HG02885 (cell line): ENCODE measurements around the gene LSM14B.
A peak's percentile ranks its signal among the peaks of the same experiment; 100 is the strongest.

Source experiments
- ATAC-seq: cut with Tn5 transposase; IDR thresholded peaks from one replicate; pipeline ENCODE4 v1.9.1; 2021; ENCODE audit warnings: mild to moderate bottlenecking; ENCODE audit not compliant: unreplicated experiment, poor library complexity

The LSM14B gene

DNA sequence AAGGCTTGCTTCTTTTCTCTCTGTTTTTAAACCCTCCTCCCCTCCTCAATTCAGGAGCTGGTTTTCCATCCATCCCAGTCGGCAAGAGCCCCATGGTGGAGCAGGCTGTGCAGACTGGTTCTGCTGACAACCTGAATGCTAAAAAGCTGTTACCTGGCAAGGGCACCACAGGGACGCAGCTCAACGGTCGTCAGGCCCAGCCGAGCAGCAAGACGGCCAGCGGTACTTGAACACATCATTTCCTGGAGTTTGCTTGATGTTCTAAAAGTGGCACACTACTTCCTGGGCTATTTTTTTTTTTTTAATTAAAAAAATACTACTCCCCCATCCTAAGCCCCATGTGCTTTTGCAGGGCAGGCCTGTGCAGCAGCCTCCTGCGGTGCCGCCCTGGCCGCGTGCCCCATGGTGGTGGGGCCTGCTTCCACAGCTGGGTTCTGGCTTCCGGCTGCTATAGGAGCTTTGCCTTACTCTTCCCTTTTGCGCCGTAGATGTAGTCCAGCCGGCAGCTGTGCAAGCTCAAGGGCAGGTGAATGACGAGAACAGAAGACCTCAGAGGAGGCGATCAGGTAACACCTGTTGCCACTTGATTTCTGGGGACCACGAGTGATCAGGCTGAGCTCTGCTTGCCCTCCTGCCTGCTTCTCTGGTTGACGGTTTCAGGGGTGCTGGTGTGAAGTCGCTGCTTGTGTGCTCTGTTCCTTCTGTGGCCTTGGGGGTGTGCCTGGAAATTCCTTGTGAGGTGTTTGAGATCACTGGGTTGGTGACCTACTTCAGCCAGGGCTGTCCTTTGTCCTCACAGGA lies 7.7 kb downstream of the LSM14B start:
- no peak for ATAC-seq

DNA sequence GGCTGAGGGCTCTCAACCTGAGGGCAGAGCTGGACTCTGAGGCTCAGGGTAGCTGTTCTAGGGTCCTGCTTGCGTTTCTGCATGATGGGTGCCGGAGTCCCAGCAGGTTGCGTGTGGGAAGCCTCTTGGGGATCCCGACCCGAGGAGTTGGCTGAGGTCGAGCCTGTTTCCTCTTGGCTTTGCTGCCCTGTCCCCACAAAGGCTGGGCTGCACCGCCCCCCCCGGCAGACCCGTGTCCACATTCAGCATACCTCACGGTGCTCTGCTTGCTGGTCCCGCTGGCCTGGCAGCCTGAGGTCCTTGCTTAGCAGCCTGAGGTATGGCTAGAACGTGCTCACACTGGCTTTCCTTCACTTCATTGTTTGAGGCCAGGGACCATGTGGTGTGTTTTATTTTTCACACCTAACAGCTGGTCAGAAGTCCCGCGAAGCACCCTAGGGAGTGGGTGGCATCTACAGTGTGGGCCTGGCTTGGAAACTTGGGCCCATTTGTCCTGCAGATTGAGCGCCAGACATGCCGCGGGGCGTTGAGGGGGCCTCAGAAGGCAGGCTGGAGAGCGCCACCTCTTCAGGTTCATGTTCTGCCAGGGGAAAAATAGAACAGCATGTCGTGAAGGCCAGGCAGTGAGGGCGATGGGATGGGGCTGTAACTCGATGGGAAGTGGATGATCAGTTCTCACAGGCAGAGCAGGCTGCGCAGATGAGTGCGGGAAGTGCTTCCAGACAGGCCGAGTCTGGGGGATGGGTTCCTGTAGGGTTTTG lies 9.5 kb downstream of the LSM14B start:
- ATAC-seq = no peak

DNA sequence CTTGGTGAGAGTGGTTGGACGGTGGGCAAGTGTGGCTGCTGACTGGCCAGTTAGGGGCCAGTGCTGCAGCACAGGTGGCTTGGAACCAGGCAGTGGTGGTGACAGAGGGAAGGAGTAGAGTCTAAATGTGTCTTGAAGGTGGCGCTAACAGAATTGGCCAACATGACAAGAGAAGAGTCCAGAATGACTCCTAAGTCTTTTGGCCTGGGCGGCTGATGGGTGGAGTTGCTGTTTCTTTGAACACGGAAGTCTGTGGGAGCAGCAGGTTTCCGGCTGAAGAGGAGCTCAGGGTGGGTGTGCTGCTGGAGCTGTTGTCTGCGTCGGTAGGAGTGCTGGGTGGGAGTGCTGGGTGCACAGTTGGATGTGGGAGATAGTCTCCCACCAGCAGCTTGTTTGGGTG lies 10.1 kb downstream of the LSM14B start:
- ATAC-seq = no peak

DNA sequence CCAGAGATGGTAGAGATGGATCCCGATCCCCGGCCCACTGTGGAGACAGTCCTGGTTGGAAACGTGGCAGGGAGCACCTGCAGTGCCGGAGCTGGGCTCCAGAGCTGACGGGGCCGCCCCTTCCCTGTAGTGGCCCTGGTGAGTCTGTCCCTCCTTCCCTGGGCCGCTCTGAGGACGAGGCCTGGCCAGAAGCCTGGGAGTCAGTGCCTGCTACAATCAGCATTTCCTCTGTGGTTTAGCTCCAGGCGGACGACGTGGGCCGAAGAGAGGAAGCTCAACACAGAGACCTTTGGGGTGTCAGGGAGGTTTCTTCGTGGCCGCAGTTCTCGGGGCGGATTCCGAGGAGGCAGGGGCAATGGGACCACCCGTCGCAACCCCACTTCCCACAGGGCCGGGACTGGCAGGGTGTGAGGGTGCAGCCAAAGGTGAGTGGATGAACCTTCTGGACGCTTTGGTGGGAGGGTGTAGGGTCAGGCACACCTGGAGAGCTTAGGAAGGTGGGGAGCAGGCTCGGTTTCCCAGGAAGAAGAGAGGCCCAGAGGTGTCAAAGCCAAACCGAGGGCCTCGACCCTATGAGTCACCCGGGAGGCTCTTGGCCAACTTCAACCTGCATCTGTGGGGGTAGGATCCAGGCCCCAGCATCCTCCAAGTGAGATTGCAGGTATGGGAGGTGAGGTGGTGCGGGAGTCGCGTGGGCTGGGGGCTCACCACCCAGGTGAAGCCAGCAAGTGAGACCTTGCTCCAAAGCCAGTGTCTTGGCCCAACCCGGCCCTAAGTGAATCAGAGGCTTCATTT lies 11.0 kb downstream of the LSM14B start:
- ATAC-seq = no peak

DNA sequence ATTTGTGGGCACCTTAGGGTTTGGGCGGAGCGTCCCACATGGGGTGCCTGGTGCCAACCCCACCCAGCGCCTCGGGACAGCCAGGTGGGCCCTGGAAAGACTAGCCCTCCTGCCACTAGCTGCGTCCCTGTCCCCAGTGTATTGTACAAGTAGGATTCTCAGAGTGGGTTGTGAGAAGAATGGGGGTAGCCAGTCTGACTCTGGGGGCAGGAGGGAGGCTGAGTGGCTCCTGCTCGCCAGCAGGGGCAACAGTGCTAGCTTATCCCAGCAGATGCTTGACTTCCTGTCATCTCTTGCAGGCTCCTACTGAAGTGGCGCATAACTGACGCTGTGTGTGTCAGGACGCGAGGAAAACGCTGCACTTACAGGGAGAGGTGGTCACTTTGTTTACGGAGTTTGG lies 11.6 kb downstream of the LSM14B start:
- ATAC-seq = no peak

DNA sequence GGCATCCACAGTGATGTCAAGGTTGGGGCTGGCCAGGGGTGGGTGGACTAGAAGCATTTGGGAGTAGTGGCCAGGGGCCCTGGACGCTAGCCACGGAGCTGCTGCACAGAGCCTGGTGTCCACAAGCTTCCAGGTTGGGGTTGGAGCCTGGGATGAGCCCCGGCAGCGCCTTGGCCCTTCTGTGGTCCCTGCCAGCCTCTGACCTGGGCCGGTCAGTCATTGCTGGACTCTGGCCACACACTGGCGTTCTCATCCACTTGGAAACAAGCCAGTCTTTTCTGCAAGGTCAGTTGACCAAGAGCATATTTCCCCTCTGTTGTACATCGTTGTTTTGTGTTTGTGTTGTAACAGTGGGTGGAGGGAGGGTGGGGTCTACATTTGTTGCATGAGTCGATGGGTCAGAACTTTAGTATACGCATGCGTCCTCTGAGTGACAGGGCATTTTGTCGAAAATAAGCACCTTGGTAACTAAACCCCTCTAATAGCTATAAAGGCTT lies 12.5 kb downstream of the LSM14B start:
- ATAC-seq = no peak

DNA sequence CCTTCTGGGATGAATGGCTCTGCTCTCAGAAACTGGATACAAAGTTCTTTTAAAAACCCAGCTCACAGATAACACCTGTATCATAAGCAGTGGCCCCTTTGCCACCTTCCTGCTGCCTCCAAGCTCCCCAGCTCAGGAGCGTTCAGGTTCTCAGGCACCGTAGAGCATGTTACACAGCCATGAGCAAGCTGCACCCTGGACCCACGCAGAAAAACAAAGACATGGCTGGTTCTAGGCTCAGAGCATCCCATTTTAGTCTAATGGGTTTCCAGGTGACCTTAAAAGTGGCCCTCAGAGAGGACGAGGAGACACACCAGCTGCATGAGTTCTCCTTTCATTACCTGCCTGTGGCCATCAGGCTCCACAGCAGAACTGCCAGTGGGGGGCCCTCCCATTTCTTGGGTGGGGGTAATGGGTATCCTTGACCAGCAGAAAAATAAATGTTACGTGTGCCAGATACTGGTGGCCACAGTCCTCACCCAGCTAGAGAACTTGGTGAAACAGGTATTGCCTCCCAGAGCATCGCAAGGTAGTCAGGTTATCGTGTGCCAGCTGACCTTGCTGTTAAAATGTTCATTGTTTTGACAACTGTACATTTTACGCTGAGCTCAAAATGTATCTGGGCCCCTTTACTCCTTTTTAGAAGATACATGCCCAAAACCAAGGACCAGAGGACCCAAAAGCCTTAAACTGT lies 13.4 kb downstream of the LSM14B start:
- no peak for ATAC-seq

DNA sequence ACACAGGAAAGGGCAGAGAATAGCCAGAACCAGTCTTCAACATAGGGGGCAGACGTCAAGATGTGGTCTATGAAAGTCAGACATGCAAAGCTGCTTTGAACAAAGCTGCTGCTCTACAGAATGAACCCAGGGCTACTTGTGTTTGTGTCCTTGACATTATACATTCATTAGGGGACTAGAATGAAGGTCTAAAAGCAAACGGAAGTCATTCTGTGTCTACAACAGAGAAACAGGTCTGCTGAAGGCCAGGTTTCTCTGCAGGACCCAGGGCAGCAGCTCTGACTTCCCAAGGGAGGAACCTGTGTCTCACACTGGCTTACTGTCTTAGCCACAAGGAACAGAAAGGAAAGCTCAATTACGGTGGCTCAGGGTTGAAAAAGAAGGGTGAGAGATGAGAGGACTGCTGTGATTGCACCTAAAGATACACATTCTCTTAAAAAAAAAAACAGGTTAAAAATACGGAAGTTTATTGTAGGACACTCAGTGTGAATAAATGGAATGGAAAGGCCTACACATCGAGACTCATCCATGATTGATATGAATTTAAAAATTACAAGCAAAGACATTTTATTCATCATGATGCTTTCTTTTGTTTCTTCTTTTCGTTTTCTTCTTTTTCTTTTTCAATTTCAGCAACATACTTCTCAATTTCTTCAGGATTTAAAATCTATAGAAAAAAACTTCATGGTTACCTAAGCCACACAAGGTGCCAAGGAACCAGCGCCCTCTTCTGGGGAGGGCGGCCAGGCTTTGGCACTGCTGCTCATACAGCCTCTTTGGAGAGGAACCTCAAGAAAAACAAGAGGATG lies 14.2 kb downstream of the LSM14B start:
- no peak for ATAC-seq

DNA sequence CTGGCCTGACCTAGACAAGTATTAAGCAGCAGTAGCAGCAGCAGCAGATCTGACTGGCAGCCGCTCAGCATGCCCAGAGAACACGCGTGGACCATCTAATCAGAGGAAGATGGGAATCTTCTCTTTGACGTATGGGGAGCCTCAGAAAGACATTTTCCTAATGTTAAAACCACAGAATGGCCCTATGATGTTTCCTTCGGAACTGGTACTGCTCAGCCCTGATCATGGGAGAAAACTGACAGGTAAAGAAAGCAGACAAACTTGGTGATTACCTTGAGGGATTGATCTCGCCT lies 14.8 kb downstream of the LSM14B start:
- ATAC-seq = no peak

DNA sequence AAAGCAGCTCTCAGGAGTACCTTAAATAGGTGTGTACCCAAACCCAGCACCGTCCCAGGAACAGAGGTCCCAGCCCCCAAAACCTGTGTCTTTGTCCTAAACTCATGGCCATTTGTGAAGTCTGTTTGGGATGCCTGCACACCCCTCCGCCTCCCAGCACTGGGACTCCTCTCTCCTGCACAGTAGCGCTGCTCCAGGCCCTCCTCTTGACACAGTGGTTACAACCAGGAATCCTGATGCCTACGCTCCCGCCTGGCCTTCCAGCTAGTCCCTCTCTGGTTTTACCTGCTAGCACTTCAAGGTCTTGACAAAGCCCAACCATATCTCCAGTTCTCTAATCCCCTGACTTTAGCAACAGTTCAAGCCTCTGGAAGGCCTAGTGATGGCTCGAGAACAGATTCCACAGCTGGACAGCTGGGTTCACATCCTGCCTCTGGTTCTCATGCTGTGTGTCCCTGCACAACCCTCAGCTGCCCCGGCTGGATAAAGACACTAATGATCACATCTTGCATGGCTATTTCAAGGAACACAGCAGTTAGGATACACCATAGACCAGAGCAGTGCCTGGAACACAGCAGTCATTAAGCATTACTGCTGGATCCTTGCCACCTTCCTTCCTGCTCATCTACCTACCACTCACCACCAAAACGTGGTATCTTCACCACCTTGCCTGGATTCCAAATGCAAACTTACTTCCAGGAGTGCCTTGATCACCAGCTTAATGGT lies 15.4 kb downstream of the LSM14B start:
- no peak for ATAC-seq

DNA sequence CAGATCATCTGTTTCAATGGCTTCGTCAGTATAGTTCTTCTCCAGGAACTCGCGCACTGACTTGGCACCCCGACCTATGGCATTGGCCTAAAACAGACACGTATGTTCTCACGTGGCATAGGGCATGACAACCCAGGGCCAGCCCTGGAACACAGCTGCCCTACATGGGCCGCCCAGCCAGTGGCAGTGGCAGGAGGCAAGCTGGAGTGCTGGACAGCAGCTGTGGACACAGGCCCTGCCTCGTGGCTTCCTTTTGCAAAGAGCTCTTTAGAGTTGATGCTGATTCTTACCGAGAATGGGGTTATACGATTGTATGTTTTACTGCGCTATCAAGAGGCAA lies 15.9 kb downstream of the LSM14B start:
- no peak for ATAC-seq

DNA sequence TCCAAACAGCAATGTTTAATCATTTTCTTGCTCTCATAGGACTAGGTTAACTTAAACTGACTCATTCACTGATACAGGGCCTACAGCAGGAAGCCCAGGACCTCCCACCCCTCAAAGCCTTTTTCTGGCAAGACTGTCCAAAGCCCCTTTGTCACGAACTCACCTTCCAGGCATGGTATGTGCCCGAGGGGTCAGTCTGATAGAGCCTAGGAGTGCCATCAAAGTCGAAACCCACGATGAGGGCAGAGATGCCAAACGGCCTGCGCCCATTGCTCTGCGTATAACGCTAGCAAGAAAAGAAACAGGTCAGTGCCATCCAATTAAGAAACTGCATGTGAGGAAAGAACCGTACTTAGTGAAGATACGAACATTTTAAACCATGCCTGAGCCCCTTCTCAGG lies 16.6 kb downstream of the LSM14B start:
- no peak for ATAC-seq

DNA sequence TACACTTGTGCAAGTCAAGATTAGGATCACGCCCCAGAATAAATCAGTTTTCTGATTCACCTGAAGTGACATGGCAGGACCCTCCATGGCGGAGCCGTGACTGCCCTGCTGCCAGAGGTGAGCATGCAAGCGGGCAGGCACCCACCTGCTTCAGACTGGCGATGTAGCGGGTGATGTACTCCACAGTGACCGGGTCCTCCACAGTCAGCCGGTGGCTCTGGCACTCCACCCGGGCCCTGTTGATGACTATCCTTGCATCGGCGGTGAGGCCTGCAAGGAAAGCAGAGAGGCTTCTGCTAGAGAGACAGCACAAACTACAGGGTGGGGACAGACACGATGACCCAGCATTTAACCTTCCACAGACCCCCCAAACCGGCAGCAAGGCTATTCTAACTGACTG lies 17.4 kb downstream of the LSM14B start:
- no peak for ATAC-seq

DNA sequence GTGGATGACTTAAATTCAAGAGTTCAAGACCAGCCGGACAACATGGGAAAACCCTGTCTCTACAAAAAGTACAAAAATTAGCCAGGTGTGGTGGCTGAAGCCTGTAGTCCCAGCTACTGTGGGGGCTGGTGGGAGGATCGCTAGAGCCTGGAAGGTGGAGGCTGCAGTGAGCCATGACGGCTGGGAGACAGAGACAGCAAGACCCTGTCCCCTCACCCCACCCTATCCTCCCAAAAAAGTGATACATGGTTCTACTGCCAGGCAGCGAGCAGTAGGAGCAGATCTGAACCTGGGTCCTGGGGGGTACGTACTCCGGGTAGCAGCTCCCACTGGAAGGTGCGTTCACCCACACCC lies 18.7 kb downstream of the LSM14B start:
- ATAC-seq = no peak

DNA sequence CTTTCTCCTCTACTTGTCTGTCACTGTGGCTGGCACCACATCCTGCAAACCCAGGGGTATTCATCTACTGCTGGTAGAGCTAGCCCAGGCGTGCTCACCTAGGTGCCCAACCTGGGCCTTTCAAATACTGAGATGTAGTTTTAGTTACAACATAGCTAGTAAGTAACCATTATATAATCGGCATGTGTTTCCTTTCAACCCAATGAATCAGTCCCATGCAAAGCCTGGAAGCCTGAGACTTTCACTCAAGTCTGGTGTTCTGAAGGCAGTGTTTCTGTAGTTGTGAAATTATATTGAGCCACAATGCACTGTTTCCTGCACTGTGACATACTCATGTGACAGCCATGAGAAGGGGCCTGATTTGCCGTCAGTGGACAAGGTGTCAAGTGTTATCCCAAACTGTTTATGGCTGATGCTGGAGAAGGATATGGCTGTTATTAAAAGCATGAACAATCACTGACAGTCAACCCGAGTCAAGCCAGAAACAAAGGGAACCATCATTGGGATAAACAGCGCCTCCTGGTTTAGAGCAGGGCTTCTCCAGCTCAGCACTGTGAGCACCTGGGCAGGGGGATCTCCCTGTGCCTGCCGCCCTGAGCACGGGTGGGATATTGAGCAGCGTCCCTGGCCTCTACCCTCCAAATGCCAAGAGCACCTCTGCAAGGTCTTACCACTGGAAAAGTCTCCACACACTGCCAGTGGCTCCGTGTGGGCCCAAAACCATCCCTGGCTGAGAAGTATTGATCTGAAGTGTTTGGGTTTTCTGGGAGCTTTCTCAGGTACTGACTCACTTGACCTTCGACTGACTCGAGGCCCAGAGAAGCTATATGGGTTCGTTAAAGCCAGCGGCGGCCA lies 19.3 kb downstream of the LSM14B start:
- no peak for ATAC-seq

DNA sequence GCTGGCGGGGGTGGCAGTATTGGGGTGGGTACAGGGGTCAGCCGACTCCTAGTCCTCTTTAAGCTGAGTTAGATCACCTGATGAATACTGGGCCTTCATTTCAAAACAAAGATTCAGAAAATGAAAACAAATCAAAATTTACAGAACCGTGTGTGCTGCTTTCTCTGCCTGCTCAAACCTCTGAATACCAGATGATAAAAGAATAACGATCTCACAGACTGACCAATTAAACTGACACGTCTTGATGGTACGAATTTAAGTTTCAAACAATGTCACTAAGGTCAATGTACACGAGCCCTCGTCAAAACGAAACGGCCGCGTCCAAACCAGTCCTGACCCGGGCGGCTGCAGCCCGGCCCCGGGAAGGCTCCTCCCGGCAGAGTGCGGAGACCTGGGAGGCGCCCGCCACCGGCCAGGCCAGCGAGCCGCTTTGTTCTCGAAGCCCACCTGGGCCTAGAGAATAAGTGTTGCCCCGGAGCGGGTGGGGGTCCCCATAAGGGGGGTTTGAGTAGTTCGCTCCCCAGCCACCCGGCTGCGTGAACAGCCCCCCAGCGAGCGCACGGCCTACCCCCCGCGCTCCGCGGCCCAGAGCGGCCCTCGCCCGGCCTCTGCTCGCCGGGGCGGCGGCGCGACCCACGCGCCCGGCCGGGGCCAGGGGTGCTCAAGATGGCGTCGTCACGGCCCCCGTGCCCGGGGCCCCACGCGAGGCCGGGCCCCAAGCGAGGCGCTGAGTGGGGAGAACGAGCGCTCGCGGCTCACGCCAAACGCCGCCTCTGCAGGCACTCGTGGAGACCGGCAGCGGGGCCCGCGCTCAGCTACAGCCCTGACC lies 20.2 kb downstream of the LSM14B start:
- peak; percentile 21 for ATAC-seq

DNA sequence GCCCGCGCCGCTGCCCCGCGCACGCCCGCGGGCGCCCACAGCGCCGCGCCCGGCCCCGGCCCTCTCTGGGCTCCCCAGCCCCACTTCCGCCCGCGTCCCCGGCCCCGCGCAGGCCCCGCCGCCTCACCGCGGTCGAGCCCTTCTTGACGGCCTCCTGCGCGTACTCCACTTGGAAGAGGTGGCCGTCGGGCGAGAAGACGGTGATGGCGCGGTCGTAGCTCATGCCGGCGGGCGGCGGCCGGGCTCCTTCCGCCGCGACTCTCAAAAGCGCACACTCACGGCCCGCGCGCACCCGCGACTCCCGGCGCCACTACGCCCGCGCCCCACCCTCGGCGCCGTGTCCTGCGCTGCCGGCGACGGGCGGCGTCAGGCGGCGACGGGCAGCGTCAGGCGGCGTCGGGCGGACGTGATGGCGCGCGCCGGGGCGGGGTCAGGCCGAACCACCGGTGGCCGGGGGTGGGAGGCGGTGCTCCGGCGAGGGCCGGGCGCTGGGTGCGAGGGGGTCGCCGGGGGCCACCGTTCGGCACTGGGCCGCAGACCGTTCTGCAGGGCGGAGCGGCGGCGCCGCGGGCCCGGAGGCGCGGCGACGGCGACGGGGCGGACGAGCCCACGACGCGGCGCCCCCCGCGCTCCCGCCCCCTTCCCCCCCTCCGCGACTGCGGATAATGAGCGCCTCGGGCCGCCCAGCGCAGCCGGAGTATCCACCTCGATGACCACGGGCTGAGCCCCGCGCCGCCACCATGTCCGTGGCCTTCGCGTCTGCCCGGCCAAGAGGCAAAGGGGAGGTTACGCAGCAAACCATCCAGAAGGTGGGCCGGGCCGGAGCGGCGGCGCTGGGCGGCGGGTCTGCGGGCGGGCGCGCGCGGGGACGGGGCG lies 21.0 kb downstream of the LSM14B start, which contains the start of the genes PSMA7 and SS18L1:
Gene PSMA7 (minus strand): TSS at position 314 of the 876 bp plus-strand sequence. CDS start 91 bp downstream, at position 223.
Gene SS18L1 (plus strand): TSS at position 689 of the 876 bp plus-strand sequence. CDS start 52 bp downstream, at position 741.
- ATAC-seq = peak; percentile 74
